Activated T-cell treated with anti-CD3 and anti-CD28 coated beads, Interleukin-2, amount 50 U/mL, for 72 hours (primary cell): ENCODE measurements around the gene RAB40AL. TPM values are rescaled to one million over a fixed set of nuclear protein-coding genes. Genes with fewer than 3 reads are reported as not detected.
"Not testable (repeated sequence)": the region's sequence is repeated elsewhere in the genome, so short reads cannot be mapped to it uniquely, and the experiment has no call there.

Source experiments
- ATAC-seq, 2 donors: fragments of 150-1000 bp; cut with Tn5 transposase; replicated peaks in 1 of 2; 2 replicates each; pipeline ENCODE4 v1.10.0; 2021; ENCODE audit warnings: moderate library complexity in 2 of 2, mild to moderate bottlenecking in 1 of 2
- DNase-seq, 2 donors: peaks; one replicate each; pipeline ENCODE4 v3.0.0; 2021 to 2022; ENCODE audit warnings: mixed read lengths in 1 of 2
- H3K27ac Mint-ChIP-seq: one replicate; pipeline ENCODE4 v1.8.0; 2022; ENCODE audit warnings: mild to moderate bottlenecking, moderate library complexity, mixed read lengths
- H3K27me3 Mint-ChIP-seq: one replicate; pipeline ENCODE4 v1.8.0; 2022; ENCODE audit warnings: low read depth, mixed read lengths
- H3K36me3 Mint-ChIP-seq, 2 donors: one replicate each; pipeline ENCODE4 v1.8.0; 2022; ENCODE audit warnings: mixed read lengths in 2 of 2, mild to moderate bottlenecking in 1 of 2; ENCODE audit not compliant: insufficient read depth in 2 of 2
- H3K4me1 Mint-ChIP-seq: one replicate; pipeline ENCODE4 v1.8.0; 2022; ENCODE audit warnings: low read depth, mixed read lengths
- H3K4me3 Mint-ChIP-seq, 2 donors: one replicate each; pipeline ENCODE4 v1.8.0; 2022; ENCODE audit warnings: mild to moderate bottlenecking in 2 of 2, mixed read lengths in 2 of 2, moderate library complexity in 2 of 2
- H3K9me3 Mint-ChIP-seq, 2 donors: one replicate each; pipeline ENCODE4 v1.8.0; 2022; ENCODE audit warnings: mixed read lengths in 2 of 2
- total RNA-seq, 2 donors: library from RNA; stranded (reverse); gene quantifications; one replicate each; pipeline ENCODE4 v1.2.3, GENCODE V29; 2022

The RAB40AL gene
- total RNA-seq: under 1 TPM in 1 of 2 donors, not detected in 1; 0.24 TPM

- H3K4me3 Mint-ChIP-seq, H3K27ac Mint-ChIP-seq, H3K36me3 Mint-ChIP-seq, H3K9me3 Mint-ChIP-seq, H3K4me1 Mint-ChIP-seq, DNase-seq, ATAC-seq: not testable (repeated sequence)
- H3K27me3 Mint-ChIP-seq: peaks cover 12% of the 10 kb centered on the region
Observed at GRCh38 chrX:102936972-102937371, at the start of gene RAB40AL. Gene RAB40AL (plus strand): TSS chrX:102937272. CDS start chrX:102937319, 47 bp downstream.

GRCh38 chrX:102887687-102888086 is 49.4 kb upstream of the RAB40AL start:
- Mint-ChIP-seq H3K27me3 (peaks cover 18% of the 10 kb centered on the region), H3K4me1 (no peaks in the 10 kb centered on the region), H3K9me3 (no peaks in the 10 kb centered on the region), H3K27ac (no peak overlapping the region), H3K36me3 (peaks cover 0 to 2% of the 10 kb centered on the region in 2 donors), H3K4me3 (no peak overlapping the region)
- ATAC-seq: no peak
- no peak for DNase-seq

- H3K36me3 Mint-ChIP-seq: peaks cover 0 to 2% of the 10 kb centered on the region in 2 donors
- ATAC-seq: no peak
- DNase-seq: no peak
- H3K4me3 Mint-ChIP-seq: no peak overlapping the region
- no peaks in the 10 kb centered on the region for H3K9me3 Mint-ChIP-seq
- no peak overlapping the region for H3K27ac Mint-ChIP-seq
- H3K4me1 Mint-ChIP-seq: no peaks in the 10 kb centered on the region
- peaks cover 27% of the 10 kb centered on the region for H3K27me3 Mint-ChIP-seq
Observed at GRCh38 chrX:102892103-102892502, 45.0 kb upstream of the RAB40AL start.

- Mint-ChIP-seq H3K4me1 (peaks cover 13% of the 10 kb centered on the region), H3K27ac (peak overlapping the region; percentile 6), H3K4me3 (peak overlapping the region in 1 of 2 donors; percentile 56), H3K27me3 (peaks cover 23% of the 10 kb centered on the region), H3K9me3 (no peaks in the 10 kb centered on the region), H3K36me3 (no peaks in the 10 kb centered on the region)
- ATAC-seq (peak; percentile 80 to 87), DNase-seq (peak; percentile 66 to 76)
Observed at GRCh38 chrX:102899940-102900916, 36.8 kb upstream of the RAB40AL start.

GRCh38 chrX:102902355-102902754 is 34.7 kb upstream of the RAB40AL start:
- ATAC-seq (no peak), DNase-seq (no peak)
- Mint-ChIP-seq H3K27me3 (peaks cover 18% of the 10 kb centered on the region), H3K36me3 (peaks cover 0 to 2% of the 10 kb centered on the region in 2 donors), H3K4me1 (peaks cover 13% of the 10 kb centered on the region), H3K9me3 (no peaks in the 10 kb centered on the region), H3K27ac (no peak overlapping the region), H3K4me3 (no peak overlapping the region)

- ATAC-seq: peak; percentile 37 to 47
Observed at GRCh38 chrX:102930990-102931756, 5.9 kb upstream of the RAB40AL start.

GRCh38 chrX:102934624-102935023 is 2.4 kb upstream of the RAB40AL start:
- no peak overlapping the region for H3K27ac Mint-ChIP-seq
- H3K9me3 Mint-ChIP-seq: no peaks in the 10 kb centered on the region
- no peak overlapping the region for H3K4me3 Mint-ChIP-seq
- DNase-seq: peak; percentile 19 to 21
- peaks cover 9% of the 10 kb centered on the region for H3K4me1 Mint-ChIP-seq
- peaks cover 21% of the 10 kb centered on the region for H3K27me3 Mint-ChIP-seq
- no peak for ATAC-seq
- H3K36me3 Mint-ChIP-seq: no peaks in the 10 kb centered on the region

More at GRCh38 chrX:102930990-102931756, 5.9 kb upstream of the RAB40AL start:
- Mint-ChIP-seq H3K27ac (no peak overlapping the region), H3K4me3 (no peak overlapping the region), H3K36me3 (no peaks in the 10 kb centered on the region), H3K27me3 (peaks cover 19% of the 10 kb centered on the region), H3K4me1 (peaks cover 9% of the 10 kb centered on the region), H3K9me3 (no peaks in the 10 kb centered on the region)
- no peak for DNase-seq

GRCh38 chrX:102950908-102951866 is 14.1 kb downstream of the RAB40AL start:
- H3K4me1 Mint-ChIP-seq: peaks cover 7% of the 10 kb centered on the region
- no peaks in the 10 kb centered on the region for H3K9me3 Mint-ChIP-seq
- no peaks in the 10 kb centered on the region for H3K36me3 Mint-ChIP-seq

GRCh38 chrX:102957751-102958150 is 20.7 kb downstream of the RAB40AL start:
- Mint-ChIP-seq H3K27me3 (peaks cover 28% of the 10 kb centered on the region), H3K36me3 (no peaks in the 10 kb centered on the region), H3K4me3 (no peak overlapping the region), H3K4me1 (no peaks in the 10 kb centered on the region), H3K9me3 (no peaks in the 10 kb centered on the region), H3K27ac (no peak overlapping the region)
- DNase-seq: no peak
- ATAC-seq: no peak

More at GRCh38 chrX:102950908-102951866, 14.1 kb downstream of the RAB40AL start:
- Mint-ChIP-seq H3K4me3 (peak overlapping the region; percentile 74 to 78), H3K27ac (no peak overlapping the region), H3K27me3 (peaks cover 20% of the 10 kb centered on the region)
- peak; percentile 71 to 80 for ATAC-seq
- DNase-seq: peak; percentile 48 to 62

GRCh38 chrX:102958794-102959193 is 21.7 kb downstream of the RAB40AL start:
- Mint-ChIP-seq H3K4me1 (no peaks in the 10 kb centered on the region), H3K9me3 (no peaks in the 10 kb centered on the region), H3K27me3 (peaks cover 28% of the 10 kb centered on the region), H3K36me3 (no peaks in the 10 kb centered on the region), H3K4me3 (no peak overlapping the region), H3K27ac (no peak overlapping the region)
- ATAC-seq: no peak
- no peak for DNase-seq

- Mint-ChIP-seq H3K27ac (no peak overlapping the region), H3K9me3 (no peaks in the 10 kb centered on the region), H3K4me1 (no peaks in the 10 kb centered on the region), H3K36me3 (no peaks in the 10 kb centered on the region), H3K4me3 (no peak overlapping the region), H3K27me3 (peaks cover 24% of the 10 kb centered on the region)
- no peak for DNase-seq
- no peak for ATAC-seq
Observed at GRCh38 chrX:102959471-102959870, 22.4 kb downstream of the RAB40AL start.

- Mint-ChIP-seq H3K27ac (no peak overlapping the region), H3K4me3 (no peak overlapping the region), H3K27me3 (peaks cover 28% of the 10 kb centered on the region), H3K36me3 (peaks cover 2 to 8% of the 10 kb centered on the region in 2 donors), H3K4me1 (no peaks in the 10 kb centered on the region), H3K9me3 (peaks cover 6 to 7% of the 10 kb centered on the region in 2 donors)
- ATAC-seq (no peak), DNase-seq (no peak)
Observed at GRCh38 chrX:102963955-102964354, 26.9 kb downstream of the RAB40AL start.
